H1 (cell line): Measurements from ENCODE around the gene ZSCAN29.

ENCODE experiments used
- ATF2 ChIP-seq: IDR thresholded peaks from 2 replicates; pipeline ENCODE4 v1.6.1; 2012; ENCODE audit warnings: low read length, inconsistent platforms
- CTCF ChIP-seq, 3 experiments: IDR thresholded peaks; 1 replicate in 2 of 3; 2 replicates in 1 of 3; pipeline versions ENCODE4 v1.5.1 to v1.6.1; 2011; ENCODE audit warnings: low read length in 3 of 3, mild to moderate bottlenecking in 3 of 3, inconsistent platforms in 2 of 3, low read depth in 1 of 3, moderate library complexity in 1 of 3; ENCODE audit not compliant: insufficient read depth in 1 of 3; ENCODE audit errors: control extremely low read depth in 1 of 3
- POLR2AphosphoS5 ChIP-seq: IDR thresholded peaks from 2 replicates; pipeline ENCODE4 v1.6.1; 2011; ENCODE audit warnings: low read depth, low read length
- SP1 ChIP-seq: IDR thresholded peaks from 2 replicates; pipeline ENCODE4 v1.6.1; 2011; ENCODE audit warnings: low read depth, low read length
- SUZ12 ChIP-seq: fragments of 200-600 bp; sonication (generic); IDR thresholded peaks from 2 replicates; pipeline ENCODE4 v1.6.1; 2012; ENCODE audit warnings: mild to moderate bottlenecking, inconsistent platforms, low read length, moderate library complexity, mixed read lengths
- TAF1 ChIP-seq: IDR thresholded peaks from 2 replicates; pipeline ENCODE4 v1.6.1; 2011; ENCODE audit warnings: mild to moderate bottlenecking, low read depth, low read length

- TF ChIP-seq POLR2AphosphoS5 (no peak), ATF2 (no peak), SUZ12 (no peak), CTCF (IDR thresholded peaks at IDR 0.05; ENCODE audit: control extremely low read depth in 1 of 3, insufficient read depth in 1 of 3, low read depth in 1 of 3, low read length in 3 of 3) (no peak), SP1 (no peak), TAF1 (no peak)
Observed at GRCh38 chr15:43402255-43402654, 31.4 kb upstream of the ZSCAN29 start.
